K562 (cell line): ENCODE results near the gene STK32C. TPM values are rescaled to one million over a fixed set of nuclear protein-coding genes. Genes with fewer than 3 reads are reported as not detected.

Experiments used
- ATAC-seq: fragments of 200-7000 bp; cut with Tn5 transposase; 3 replicates; pipeline ENCODE4 v1.9.1; 2020; ENCODE audit warnings: moderate library complexity
- BruUV-seq: library from RNA; stranded (reverse); fragments of 400-500 nt; replicated peaks from 2 replicates; lab custom pipeline; 2021; lab: Mats Ljungman, UMichigan
- CTCF ChIA-PET: fragments of 300-600 bp; formaldehyde crosslinking; extraction: SDS; loops from one replicate; lab custom pipeline; 2021; ENCODE audit warnings: low intra/inter-chr PET ratio; lab: Yijun Ruan, JAX
- POLR2A ChIA-PET: fragments of 300-600, 350-650 bp; sonication (Branson Sonifier 250); formaldehyde crosslinking; extraction: SDS; loops from one replicate; lab custom pipeline; 2021; ENCODE audit warnings: antibody characterized with exemption, inconsistent platforms; lab: Yijun Ruan, JAX
- DNase-seq, 4 experiments: peaks; one replicate each; pipeline versions ENCODE4 v3.0.0 to v3.0.0-alpha.2; 2011 to 2018; ENCODE audit warnings: low spot score in 3 of 4, mixed read lengths in 3 of 4; ENCODE audit errors: extremely low read depth in 1 of 4
- FAIRE-seq: peaks from 2 replicates; lab custom pipeline; 2011; peaks lifted over from hg19 to GRCh38; lab: Jason Lieb, UNC
- H2AFZ ChIP-seq: 2 replicates; pipeline ENCODE4 v1.6.0; 2011; ENCODE audit warnings: low read depth, low read length, control low read depth, inconsistent platforms
- H3K27ac ChIP-seq: fragments of 200-600 bp; 3 replicates; pipeline ENCODE4 v1.8.0; 2011; ENCODE audit warnings: low read depth, mild to moderate bottlenecking, control low read depth, inconsistent platforms, low read length, moderate library complexity, mixed read lengths; ENCODE audit errors: extremely low read depth
- H3K27me3 ChIP-seq, 2 experiments: fragments of 300-600 bp in 1 of 2; 2 replicates in 1 of 2; 3 replicates in 1 of 2; pipeline versions ENCODE4 v1.6.0 to v1.8.0; 2011; ENCODE audit warnings: inconsistent platforms in 2 of 2, low read length in 2 of 2, mild to moderate bottlenecking in 1 of 2, mixed read lengths in 1 of 2, moderate library complexity in 1 of 2; ENCODE audit not compliant: control insufficient read depth in 2 of 2, insufficient read depth in 2 of 2
- H3K36me3 ChIP-seq: fragments of 300-600 bp; 3 replicates; pipeline ENCODE4 v1.8.0; 2011; ENCODE audit warnings: mild to moderate bottlenecking, low read length, inconsistent platforms; ENCODE audit not compliant: control insufficient read depth, insufficient read depth
- H3K4me1 ChIP-seq, 2 experiments: fragments of 200-600 bp in 1 of 2; replicated peaks in 1 of 2; 2 replicates in 1 of 2; 3 replicates in 1 of 2; pipeline versions ENCODE4 v1.5.1 to v1.8.0; 2011; ENCODE audit warnings: inconsistent platforms in 2 of 2, low read length in 2 of 2, mild to moderate bottlenecking in 1 of 2, mixed read lengths in 1 of 2, moderate library complexity in 1 of 2; ENCODE audit not compliant: control insufficient read depth in 2 of 2, insufficient read depth in 2 of 2
- H3K4me2 ChIP-seq: 2 replicates; pipeline ENCODE4 v1.6.1; 2011; ENCODE audit warnings: low read length, control low read depth, inconsistent platforms, mixed read lengths; ENCODE audit not compliant: insufficient read depth
- H3K4me3 ChIP-seq: fragments of 200-600 bp; sonication (generic), shearing (Covaris generic); 2 replicates; pipeline ENCODE4 v1.5.1; 2016; ENCODE audit warnings: control low read depth, inconsistent platforms
- H3K79me2 ChIP-seq: fragments of 200-600 bp; 3 replicates; pipeline ENCODE4 v1.8.0; 2011; ENCODE audit warnings: low read length, inconsistent platforms; ENCODE audit not compliant: control insufficient read depth, insufficient read depth
- H3K9ac ChIP-seq, 2 experiments: 2 replicates each; pipeline versions ENCODE4 v1.6.0 to v1.6.1; 2011; ENCODE audit warnings: low read depth in 2 of 2, low read length in 2 of 2, control low read depth in 1 of 2, inconsistent platforms in 1 of 2, mild to moderate bottlenecking in 1 of 2, mixed read lengths in 1 of 2; ENCODE audit not compliant: insufficient read depth in 1 of 2
- H3K9me1 ChIP-seq: one replicate; pipeline ENCODE4 v1.6.0; 2011; ENCODE audit warnings: inconsistent platforms, mild to moderate bottlenecking, low read length, moderate library complexity; ENCODE audit not compliant: control insufficient read depth, insufficient read depth
- H3K9me3 ChIP-seq: replicated peaks from 2 replicates; pipeline ENCODE4 v1.5.1; 2011; ENCODE audit warnings: low read depth, low read length, inconsistent platforms; ENCODE audit not compliant: control insufficient read depth, insufficient read depth
- H4K20me1 ChIP-seq: replicated peaks from 2 replicates; pipeline ENCODE4 v1.6.1; 2011; ENCODE audit warnings: low read length, inconsistent platforms, mixed read lengths; ENCODE audit not compliant: control insufficient read depth, insufficient read depth
- ETV5 ChIP-seq: sonication (generic); formaldehyde crosslinking; IDR thresholded peaks from 2 replicates; pipeline ENCODE4 v1.4.0; 2020; ENCODE audit warnings: low read depth, mild to moderate bottlenecking, missing genetic modification reagents
- NR2C2 ChIP-seq, 2 experiments: fragments of 200-800 bp in 1 of 2; sonication (Bioruptor generic) in 1 of 2; sonication (generic) in 1 of 2; formaldehyde crosslinking in 1 of 2; IDR thresholded peaks; 2 replicates each; pipeline versions ENCODE4 v1.6.1 to v1.8.0; 2016 to 2022; ENCODE audit warnings: mild to moderate bottlenecking in 1 of 2, missing compliant biosample characterization in 1 of 2, missing genetic modification characterization in 1 of 2, missing genetic modification reagents in 1 of 2
- PCBP1 ChIP-seq: fragments of 200-400 bp; formaldehyde crosslinking; IDR thresholded peaks from 2 replicates; pipeline ENCODE4 v1.6.1; 2018; ENCODE audit warnings: mild to moderate bottlenecking, low read depth, low read length; ENCODE audit not compliant: poor library complexity, severe bottlenecking
- TBP ChIP-seq: optimal IDR thresholded peaks from 2 replicates; pipeline ENCODE3; 2011; ENCODE audit warnings: low read depth, low read length, improper control_type of control experiment
- ZNF444 ChIP-seq: fragments of 250-450 bp; sonication (Bioruptor Pico); IDR thresholded peaks from 2 replicates; pipeline ENCODE4 v1.4.0; 2020; ENCODE audit warnings: mild to moderate bottlenecking, moderate library complexity
- WGBS: fragments of 100-300 bp; shearing (Covaris generic); methylation state at CpG from one replicate; pipeline ENCODE4 v1.1.6; 2016; ENCODE audit warnings: low coverage, mixed read lengths; ENCODE audit not compliant: insufficient coverage; ENCODE audit errors: missing lambda C conversion rate; 5-methylcytosine and 5-hydroxymethylcytosine counted together
- in situ Hi-C: fragments of 300-500 bp; cut with MboI; formaldehyde crosslinking; loops from 4 replicates; pipeline ENCODE4 v1.15.0; 2018; ENCODE audit warnings: inconsistent platforms, mixed read lengths
- intact Hi-C: fragments of 100-400 bp; cut with micrococcal nuclease; formaldehyde crosslinking; loops from 2 replicates; pipeline ENCODE4 v1.14.2; 2022
- polyA plus RNA-seq, 8 experiments: library from polyadenylated mRNA; depleted of rRNA in 4 of 8; stranded (reverse) in 5 of 8; unstranded in 3 of 8; fragments of >200 nt; fragmentation: Nextera tagmentation in 2 of 8; fragmentation: Illumina TruSeq in 1 of 8; extraction: Ambion mirVana in 2 of 8; extraction: Trizol in 1 of 8; gene quantifications; 2 replicates each; pipeline versions ENCODE4 v1.2.1 to v1.2.3, GENCODE V29; 2011 to 2014; ENCODE audit warnings: inconsistent platforms in 1 of 8, missing spikeins in 1 of 8
- total RNA-seq, 7 experiments: library from RNA; depleted of rRNA in 6 of 7; stranded (reverse); fragments of >200 nt in 6 of 7; fragmentation: Illumina TruSeq in 2 of 7; extraction: Trizol in 2 of 7; gene quantifications; 2 replicates each; pipeline versions ENCODE4 v1.2.1 to v1.2.3, GENCODE V29; 2011 to 2021; ENCODE audit warnings: low replicate concordance in 1 of 7
- TF ChIP-seq, protein P1 (sequence below): fragments of 250-450 bp; sonication (Bioruptor Pico); IDR thresholded peaks from 2 replicates; pipeline ENCODE4 v1.8.0; 2022; ENCODE audit warnings: moderate library complexity, mild to moderate bottlenecking, inconsistent platforms
- TF ChIP-seq, protein P2 (sequence below): sonication (generic); formaldehyde crosslinking; IDR thresholded peaks from 2 replicates; pipeline ENCODE4 v1.8.1; 2023; ENCODE audit warnings: mild to moderate bottlenecking, missing genetic modification reagents

Gene STK32C
- total and polyA plus RNA-seq, 9 of the 15 experiments (the other 6 are each of a cell fraction or from before 2014, with no cell fraction given) = 1.5 to 20.9 (median 6.5) TPM

DNA sequence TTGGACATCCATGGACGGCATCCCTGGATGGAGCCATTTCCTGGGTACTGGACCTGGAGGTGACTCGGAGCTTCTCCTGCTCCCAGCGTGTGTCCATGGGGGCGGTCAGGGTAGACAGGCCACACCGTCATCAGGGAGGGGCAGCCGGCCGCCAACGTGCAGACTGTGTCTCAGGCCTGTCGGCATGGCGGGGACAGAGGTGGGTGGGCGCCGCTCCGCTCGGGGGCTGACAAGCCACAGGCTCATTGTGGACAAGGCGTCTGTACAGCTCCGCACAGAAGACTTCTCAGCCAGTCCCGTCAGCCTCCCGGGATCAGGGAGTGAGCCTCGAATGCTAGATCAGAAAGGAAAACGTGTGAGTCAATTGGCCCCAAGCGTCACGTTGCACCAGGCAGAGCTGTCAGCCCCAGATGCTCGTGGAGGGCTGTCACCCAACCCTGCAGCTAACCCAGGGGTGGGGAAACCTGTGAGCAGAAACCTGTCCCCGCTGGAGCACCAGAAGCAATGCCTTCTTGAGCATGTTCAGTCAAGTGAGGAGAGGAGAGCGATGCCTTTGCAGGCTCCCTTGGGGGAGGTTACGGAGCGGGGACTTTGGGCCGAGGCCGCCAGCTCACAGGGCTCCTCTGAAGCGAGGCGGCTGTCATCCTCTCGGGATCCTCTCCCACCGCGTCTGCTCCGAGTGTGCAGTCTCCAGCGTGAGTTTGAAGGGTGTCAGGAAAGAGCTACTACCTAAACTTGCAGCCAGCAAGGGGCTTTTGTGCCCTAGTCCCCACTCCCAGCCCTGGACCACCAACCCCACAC, 137.0 kb downstream of the STK32C start:
- no peak overlapping the region for H3K4me2 ChIP-seq
- H3K9me1 ChIP-seq = no peaks in the 10 kb centered on the region
- BruUV-seq = no TSS peak
- TF ChIP-seq NR2C2 (CRISPR knock-in tag; IDR thresholded peaks at IDR 0.05) (no peak), NR2C2 (tag; IDR thresholded peaks at IDR 0.05) (no peak), ETV5 (CRISPR knock-in tag) (no peak), ZNF444 (no peak), PCBP1 (no peak), TBP (no peak)
- TF ChIP-seq, protein P1, sequence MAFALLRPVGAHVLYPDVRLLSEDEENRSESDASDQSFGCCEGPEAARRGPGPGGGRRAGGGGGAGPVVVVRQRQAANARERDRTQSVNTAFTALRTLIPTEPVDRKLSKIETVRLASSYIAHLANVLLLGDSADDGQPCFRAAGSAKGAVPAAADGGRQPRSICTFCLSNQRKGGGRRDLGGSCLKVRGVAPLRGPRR (CRISPR knock-in tag) = no peak
- TF ChIP-seq, protein P2, sequence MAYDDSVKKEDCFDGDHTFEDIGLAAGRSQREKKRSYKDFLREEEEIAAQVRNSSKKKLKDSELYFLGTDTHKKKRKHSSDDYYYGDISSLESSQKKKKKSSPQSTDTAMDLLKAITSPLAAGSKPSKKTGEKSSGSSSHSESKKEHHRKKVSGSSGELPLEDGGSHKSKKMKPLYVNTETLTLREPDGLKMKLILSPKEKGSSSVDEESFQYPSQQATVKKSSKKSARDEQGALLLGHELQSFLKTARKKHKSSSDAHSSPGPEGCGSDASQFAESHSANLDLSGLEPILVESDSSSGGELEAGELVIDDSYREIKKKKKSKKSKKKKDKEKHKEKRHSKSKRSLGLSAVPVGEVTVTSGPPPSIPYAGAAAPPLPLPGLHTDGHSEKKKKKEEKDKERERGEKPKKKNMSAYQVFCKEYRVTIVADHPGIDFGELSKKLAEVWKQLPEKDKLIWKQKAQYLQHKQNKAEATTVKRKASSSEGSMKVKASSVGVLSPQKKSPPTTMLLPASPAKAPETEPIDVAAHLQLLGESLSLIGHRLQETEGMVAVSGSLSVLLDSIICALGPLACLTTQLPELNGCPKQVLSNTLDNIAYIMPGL (CRISPR knock-in tag) = no peak
- 3% methylated on average over 21 of the region's 36 CpGs for WGBS
- H3K36me3 ChIP-seq = no peaks in the 10 kb centered on the region
- CTCF ChIA-PET = no interaction called here
- POLR2A ChIA-PET = interaction anchor here (0.6 kb wide), 1 partner anchor 265 kb away, joined by 3 read pairs; no protein-coding TSS in a partner anchor
- no peaks in the 10 kb centered on the region for H4K20me1 ChIP-seq
- H3K9me3 ChIP-seq = 0 out of 2 replicates have a peak, but pooled peaks cover 3% of the 10 kb centered on the region
- intact Hi-C loops = no loop called here
- H3K27me3 ChIP-seq = peaks cover 2 to 51% of the 10 kb centered on the region in 2 experiments; a peak in 4 of 5 replicates
- H3K4me1 ChIP-seq = peaks cover 0 to 7% of the 10 kb centered on the region in 2 experiments; a peak in 2 of 5 replicates
- FAIRE-seq = no peak
- no peaks in the 10 kb centered on the region for H3K79me2 ChIP-seq
- DNase-seq = no peak
- no peak overlapping the region for H2AFZ ChIP-seq
- ATAC-seq = no peak
- H3K27ac ChIP-seq = no peak overlapping the region
- no peak overlapping the region for H3K4me3 ChIP-seq
- no peak overlapping the region for H3K9ac ChIP-seq
- in situ Hi-C loops = no loop called here
